GM21526 (cell line): Measurements from ENCODE around the gene ZNF277.
"Not testable (repeated sequence)": the region's sequence is repeated elsewhere in the genome, so short reads cannot be mapped to it uniquely, and the experiment has no call there.

ENCODE experiments used
- ATAC-seq: cut with Tn5 transposase; IDR thresholded peaks from one replicate; pipeline ENCODE4 v1.9.1; 2021; ENCODE audit warnings: moderate library complexity; ENCODE audit not compliant: unreplicated experiment, low FRiP score

Gene ZNF277

DNA sequence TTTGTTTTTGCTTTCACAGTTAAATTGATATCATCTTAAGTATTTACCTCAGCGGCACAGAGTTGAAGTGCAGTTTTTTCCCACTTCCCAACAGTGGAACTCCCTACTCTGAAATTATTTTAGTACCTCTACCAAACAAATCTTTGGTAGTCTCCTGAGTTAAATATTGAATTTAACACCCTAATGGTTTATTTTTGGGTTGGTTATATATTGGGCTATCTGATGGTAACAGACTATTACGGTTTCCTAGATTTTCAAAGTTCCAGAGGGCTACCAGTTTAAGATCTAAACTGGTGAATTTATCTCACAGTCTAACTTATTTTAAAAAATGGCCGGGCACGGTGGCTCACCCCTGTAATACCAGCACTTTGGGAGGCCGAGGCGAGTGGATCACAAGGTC lies 1.3 kb downstream of the ZNF277 start:
- no peak for ATAC-seq

GRCh38 chr7:112211348-112211907 lies 4.9 kb downstream of the ZNF277 start:
- no peak for ATAC-seq

DNA sequence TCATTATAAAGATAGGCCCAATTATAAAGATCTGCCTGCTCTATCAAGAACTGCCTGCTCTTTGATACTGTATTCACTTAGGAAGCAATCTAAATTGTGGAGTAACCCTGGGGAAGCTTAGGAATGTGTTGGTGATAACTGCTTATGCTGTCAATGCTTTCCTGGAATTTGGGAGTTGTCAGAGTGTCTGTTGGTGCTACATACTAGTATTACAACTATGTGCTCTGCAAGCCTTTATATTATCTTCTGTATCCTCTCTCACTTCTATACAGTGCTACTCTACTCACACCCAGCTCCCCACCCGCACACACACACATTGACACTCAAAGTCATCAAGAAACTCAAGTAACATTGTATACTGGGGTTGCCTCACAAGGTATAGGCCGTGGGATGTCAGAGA lies 6.1 kb downstream of the ZNF277 start:
- no peak for ATAC-seq

- no peak for ATAC-seq
Measured at GRCh38 chr7:112213735-112214134, 7.2 kb downstream of the ZNF277 start.

DNA sequence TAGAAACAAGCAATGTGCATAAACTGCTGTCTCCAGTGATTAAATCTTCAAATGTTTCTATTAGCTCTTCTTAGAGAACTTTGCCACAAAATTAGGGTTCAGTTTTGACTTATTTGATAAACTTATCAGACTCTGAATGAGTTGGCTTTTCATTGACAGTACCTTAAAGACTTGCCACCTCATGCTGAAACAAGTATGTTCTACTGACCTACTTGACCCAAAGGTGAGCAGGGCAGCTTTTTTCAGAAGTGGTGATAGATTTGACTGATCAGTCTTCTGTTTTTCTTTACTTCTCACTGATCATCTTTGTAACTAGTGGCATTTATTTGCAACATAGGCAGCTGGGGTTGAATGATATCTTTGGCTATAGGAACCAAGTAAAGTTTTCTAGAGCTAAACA lies 7.8 kb downstream of the ZNF277 start:
- ATAC-seq, result no peak

- no peak for ATAC-seq
Measured at GRCh38 chr7:112214883-112215282, 8.4 kb downstream of the ZNF277 start.

GRCh38 chr7:112215787-112216186 lies 9.3 kb downstream of the ZNF277 start:
- no peak for ATAC-seq

- ATAC-seq, result no peak
Measured at GRCh38 chr7:112220877-112221434, 14.5 kb downstream of the ZNF277 start.

DNA sequence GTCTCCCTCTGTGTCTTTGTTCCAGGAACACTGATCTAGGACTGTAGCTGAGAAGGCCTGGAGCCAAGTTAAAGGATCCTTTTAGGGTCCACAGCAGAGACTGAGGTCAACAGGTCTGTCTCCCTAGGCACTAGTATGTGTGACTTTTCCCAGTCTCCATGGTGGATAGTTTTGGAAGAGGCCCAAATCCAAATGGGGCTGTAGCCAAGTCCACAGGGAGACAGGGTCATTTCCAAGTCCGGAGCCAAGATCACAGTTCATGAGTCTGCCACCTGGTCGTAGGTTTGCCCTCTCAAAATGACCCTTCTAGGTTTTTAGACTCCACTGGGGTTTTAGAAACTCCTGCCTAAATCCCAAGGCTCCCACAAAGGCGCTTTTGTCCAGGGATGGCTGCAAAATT lies 16.8 kb downstream of the ZNF277 start:
- no peak for ATAC-seq

- ATAC-seq, result no peak
Measured at GRCh38 chr7:112224186-112224585, 17.7 kb downstream of the ZNF277 start.

GRCh38 chr7:112225006-112225405 lies 18.5 kb downstream of the ZNF277 start:
- ATAC-seq, result no peak

GRCh38 chr7:112226701-112227276 lies 20.3 kb downstream of the ZNF277 start:
- ATAC-seq, result no peak

DNA sequence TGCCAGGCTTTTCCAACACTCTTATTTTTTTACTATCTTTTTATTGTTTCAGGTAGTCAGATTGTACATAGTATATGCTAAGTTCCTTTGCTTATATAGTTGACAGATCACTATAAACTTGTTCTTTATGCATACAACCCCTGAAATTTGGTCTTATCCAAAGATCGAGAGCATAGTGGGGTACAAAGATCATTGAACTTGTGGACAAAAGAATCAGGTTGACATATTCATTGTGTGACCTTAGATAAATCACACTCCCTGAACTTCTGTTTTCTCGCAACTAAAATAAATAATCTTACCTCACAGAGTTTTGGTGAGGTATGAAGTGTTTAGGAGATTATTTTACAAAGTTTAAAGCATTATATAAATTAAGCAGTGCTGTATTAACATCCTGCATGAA lies 22.1 kb downstream of the ZNF277 start:
- ATAC-seq, result no peak

DNA sequence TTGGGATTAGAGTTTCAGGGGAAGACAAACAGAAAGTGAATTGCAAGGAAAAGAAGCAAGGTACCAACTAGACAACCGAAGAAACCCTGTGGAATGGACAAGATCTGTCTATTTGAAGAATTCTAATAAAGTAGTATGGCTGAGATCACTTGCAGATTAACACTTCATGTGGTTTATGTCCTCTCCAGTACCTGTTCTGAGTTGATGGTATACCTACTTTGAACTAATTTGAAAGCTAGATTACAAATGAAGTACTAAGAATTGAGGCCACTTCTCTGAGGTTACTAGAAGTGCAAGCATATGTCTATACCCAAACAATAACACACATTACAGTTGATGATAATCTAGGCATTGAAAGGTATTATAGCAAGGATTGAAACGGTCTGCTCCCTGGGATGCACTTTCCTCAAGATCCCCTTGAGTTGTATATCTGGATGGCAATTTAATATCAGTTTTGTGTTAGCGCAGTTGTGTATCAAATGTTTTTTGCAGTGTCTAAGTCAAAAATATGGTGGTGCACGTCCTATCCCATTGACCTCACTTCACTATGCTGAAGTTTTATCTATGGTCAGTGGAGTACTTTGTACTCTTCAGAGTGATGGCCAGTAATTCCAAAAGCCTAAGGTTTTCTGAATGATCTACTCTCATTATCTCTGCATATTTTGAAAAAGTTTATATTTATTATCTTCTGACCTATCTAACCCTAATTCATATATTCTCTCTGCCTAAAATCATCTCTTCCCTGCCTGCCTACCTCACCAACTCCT lies 25.9 kb downstream of the ZNF277 start:
- no peak for ATAC-seq

DNA sequence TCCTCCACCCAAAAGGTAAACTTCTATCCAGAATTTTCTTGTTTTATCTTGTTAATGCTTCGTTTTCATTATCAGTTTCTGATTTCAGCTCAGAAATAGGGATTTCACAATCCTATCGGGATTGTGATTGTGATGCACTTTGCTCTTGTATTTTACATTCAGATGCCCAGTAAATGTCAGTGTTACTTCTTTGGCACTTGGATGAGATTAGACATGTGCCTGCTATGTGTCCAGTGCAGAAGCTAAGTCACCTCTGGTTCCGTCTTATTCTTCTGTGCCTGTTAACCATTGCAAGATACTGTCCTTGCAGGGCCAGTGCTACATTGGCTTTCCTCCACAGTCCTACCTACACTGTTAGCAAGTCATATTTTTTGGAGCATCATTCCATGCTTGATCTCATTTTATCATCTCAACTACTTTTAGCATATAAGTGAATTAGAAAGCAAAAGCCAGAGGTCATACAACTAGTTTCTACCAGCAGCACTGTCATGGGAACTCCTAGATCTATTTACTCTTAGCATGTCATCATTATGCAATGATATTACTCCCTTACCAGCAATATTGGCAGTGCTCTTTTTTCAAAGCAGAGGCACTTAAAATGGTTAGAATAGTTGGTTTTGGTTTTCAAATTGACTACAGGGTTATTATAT lies 26.7 kb downstream of the ZNF277 start:
- no peak for ATAC-seq

DNA sequence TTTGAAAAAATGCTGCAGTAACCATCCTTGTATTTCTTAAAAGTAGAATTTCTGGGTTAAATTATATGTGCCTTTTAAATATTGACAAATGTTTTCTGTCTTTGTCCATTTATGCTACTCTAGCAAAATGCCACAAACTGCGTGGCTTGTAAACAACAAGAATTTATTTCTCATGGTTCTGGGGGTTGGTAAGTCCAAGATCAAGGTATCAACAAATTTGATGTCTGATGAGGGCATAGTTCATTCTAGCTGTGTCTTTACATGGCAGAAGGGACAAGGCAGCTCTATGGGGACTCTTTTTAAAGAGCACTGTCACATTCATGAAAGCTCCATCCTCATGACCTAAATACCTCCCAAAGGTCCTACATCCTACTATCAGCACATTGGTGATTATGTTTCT lies 27.7 kb downstream of the ZNF277 start:
- no peak for ATAC-seq

- ATAC-seq, result no peak
Measured at GRCh38 chr7:112236597-112236996, 30.1 kb downstream of the ZNF277 start.

DNA sequence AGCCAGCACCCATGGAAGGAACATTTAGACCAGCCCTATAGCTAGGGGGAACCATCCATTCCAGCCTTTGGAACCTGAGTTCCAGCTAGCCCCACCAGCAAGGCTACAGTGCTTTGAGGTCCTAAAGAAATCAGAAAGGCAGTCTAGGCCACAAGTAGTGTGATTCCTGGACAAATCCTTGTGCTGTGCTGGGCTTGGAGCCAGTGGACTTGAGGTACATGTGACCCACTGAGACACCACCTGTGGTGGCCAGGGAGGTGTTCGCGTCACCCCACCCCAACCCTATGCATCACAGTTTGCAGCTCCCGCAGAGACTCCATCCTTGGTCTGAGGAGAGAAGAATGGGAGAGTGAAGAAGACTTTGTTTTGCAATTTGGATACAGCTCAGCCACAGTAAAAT lies 31.8 kb downstream of the ZNF277 start:
- ATAC-seq, result no peak

DNA sequence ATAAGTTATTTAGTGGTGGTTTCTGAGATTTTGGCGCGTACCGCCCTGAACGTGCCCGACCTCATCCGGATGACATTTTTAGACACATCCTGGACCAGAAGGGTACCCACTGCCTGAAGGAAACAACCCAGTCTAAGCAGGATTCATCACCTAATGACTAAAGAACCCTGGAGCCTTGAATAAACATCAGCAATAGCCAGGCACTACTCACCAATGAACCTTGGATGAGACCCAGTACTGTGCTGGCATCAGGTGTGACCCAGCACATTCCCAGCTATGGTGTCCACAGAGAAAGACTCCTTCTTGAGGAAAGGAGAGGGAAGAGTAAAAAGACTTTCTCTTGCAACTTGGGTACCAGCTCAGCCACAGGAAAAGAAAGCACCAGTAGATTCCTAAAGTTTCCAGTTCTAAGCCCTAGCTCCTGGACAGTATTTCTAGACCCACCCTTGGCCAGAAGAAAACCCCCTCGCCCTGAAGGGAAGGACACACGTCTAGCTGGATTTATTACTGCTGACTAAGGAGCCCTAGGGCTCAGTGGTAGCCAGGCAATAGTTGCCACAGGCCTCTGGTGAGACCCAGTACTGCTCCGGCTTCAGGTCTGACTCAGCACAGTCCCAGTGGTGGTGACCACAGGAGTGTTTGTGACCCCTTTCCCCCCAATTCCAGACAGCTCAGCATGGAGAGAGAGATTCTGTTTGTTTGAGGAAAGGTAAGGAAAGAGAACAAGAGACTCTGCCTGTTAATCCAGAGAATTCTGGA lies 32.5 kb downstream of the ZNF277 start:
- no peak for ATAC-seq

- no peak for ATAC-seq
Measured at GRCh38 chr7:112248598-112248997, 42.1 kb downstream of the ZNF277 start.

GRCh38 chr7:112249967-112250366 lies 43.5 kb downstream of the ZNF277 start:
- ATAC-seq, result not testable (repeated sequence)
